Activated CD4-positive, alpha-beta T cell treated with anti-CD3 and anti-CD28 coated beads, Interleukin-2, amount 50 U/mL, for 16 hours (primary cell): ENCODE data around the gene ZNF618.
"Not testable (repeated sequence)": the region's sequence is repeated elsewhere in the genome, so short reads cannot be mapped to it uniquely, and the experiment has no call there.

Source experiments
- DNase-seq: peaks from one replicate; pipeline ENCODE4 v3.0.0-alpha.2; 2020

The ZNF618 gene

GRCh38 chr9:114027159-114027862 is 151.2 kb downstream of the ZNF618 start:
- DNase-seq, result no peak

GRCh38 chr9:114027863-114028465 is 151.9 kb downstream of the ZNF618 start:
- no peak for DNase-seq

DNA sequence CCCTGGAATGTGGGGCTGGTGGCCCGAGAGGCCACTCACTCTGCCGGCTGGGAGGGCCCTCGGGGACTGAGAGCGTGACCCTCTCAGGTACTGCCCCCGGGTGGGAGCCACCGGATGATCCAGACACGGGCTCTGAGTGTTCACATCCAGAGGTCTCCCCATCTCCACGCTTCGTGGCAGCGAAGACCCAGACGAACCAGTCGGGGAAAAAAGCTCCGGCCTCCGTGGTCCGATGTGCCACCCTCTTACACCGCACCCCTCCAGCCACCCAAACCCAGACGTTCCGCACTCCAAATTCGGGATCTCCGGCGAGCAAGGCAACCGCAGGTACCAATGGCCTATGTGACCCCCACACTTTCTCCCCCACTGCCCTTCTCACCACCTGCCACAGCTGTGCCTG is 152.5 kb downstream of the ZNF618 start:
- DNase-seq, result no peak

DNA sequence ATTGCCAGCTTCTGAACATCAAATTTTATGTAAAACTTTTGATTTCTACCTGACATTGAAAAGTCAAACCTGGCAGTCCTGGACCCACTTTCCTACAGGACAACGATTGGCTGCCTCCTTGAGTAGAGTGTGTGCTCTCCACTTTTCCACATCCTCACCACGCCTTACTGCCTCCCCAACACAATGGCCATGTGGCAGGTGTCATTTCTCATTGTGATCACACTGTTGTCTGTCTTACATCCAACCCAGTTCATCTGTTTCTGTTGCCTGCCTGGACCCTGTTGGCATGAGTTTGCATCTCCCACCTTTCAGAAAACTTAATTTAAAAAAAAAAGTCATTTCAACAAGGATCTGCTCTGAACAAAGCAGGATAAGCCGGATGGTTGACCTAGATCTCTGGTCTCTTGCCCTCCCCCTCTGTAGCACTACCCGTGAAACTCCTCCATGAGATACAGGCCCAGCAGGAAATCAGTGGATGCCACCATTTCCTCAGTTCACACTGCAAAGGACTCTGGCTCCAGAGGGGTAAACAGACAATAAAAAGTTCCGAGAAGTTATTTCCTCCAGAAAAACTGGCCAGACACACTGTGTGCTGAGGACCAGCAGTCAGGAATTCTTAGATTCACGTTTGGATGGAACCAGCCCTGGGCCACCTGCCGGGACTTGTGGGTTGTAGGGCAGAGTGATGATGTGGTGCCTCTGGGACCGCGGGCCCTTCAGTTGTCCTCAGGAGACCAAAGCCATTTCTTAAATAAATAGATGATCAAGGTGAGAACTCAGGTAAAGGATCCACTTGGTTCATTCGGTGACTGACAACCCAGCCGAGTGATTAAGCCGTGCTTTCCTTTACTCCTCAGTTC is 153.4 kb downstream of the ZNF618 start:
- no peak for DNase-seq

- DNase-seq, result no peak
Observed at GRCh38 chr9:114030364-114030763, 154.3 kb downstream of the ZNF618 start.

GRCh38 chr9:114031037-114031630 is 155.0 kb downstream of the ZNF618 start:
- no peak for DNase-seq

DNA sequence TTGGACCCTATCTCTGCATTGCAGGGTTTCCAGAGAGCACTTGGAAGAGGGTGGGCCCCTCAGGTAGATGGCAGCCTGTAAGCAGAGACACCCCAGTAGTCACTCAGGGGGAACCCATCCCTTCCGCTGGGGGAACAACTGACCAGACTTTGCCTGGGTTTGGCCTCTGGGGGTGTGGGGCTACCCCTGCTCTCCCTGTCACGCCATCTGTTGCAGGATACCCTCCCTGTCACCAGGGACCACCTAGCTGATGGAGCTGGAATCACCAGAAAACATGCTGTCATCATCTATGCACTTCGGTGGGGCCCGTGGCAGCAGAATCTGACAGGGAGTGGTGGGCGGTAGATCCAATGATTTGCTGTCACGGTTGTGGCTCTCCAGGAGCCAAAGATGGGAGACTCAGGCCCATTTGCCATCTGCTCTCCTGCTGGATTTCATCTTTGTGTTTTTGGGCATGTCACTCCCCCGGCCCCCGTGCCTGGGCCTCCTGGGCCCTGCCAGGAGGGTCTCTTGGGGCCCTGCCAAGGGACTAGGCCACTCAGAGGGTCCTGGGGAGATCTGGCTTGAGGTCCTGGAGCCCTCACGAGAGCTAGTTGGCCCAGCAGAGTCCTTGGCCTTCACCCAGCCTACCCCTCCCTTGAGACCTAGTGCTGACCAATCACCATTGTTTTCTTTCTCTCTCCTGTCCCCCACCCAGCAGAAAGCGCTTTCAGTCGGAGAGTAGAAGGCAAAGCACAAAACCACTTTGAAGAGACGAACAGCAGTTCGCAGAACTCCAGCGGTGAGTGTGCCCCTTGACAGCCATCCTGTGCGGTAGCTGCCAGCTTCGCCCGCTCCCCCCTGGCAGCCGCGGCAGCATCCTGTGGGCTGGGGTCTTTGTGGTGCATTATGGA is 156.1 kb downstream of the ZNF618 start:
- DNase-seq, result no peak

- no peak for DNase-seq
Observed at GRCh38 chr9:114033397-114034103, 157.4 kb downstream of the ZNF618 start.

GRCh38 chr9:114034196-114034595 is 158.1 kb downstream of the ZNF618 start:
- DNase-seq, result no peak

GRCh38 chr9:114034661-114035062 is 158.6 kb downstream of the ZNF618 start:
- DNase-seq, result no peak

DNA sequence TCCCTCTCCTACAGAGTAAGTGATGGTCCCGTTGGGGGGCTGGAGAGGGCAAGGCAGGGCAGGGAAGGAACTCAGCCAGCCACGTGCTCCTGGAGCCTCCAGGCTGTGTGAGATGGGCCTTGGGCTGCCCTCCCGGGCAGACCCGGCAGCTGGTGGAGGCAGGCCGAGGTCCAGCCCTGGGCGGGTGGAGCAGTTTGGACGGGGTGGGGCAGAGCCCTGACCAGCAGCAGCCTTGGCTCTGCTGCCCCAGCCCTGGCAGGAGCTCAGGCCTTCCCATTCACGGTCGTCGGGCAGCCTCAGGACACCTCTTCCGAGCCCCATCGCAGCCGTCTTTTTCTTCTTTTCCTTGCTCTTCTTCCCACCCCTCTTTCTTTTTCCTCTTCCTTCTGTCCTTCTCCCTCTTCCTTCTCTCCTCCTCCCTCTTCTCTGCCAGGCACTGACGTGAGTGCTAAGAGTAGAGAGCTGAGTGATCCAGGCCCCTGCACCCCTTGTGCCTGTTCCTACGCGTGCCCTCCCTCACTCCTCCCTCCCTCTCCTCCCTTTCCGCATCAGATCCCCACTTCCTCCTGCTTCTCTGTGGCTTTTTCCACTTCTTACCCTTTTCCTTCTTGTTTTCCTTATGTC is 159.2 kb downstream of the ZNF618 start:
- DNase-seq, result no peak

GRCh38 chr9:114035845-114036801 is 160.0 kb downstream of the ZNF618 start:
- DNase-seq, result no peak

- DNase-seq, result no peak
Observed at GRCh38 chr9:114037249-114037648, 161.1 kb downstream of the ZNF618 start.

- DNase-seq, result no peak
Observed at GRCh38 chr9:114037961-114038723, 162.0 kb downstream of the ZNF618 start.

GRCh38 chr9:114038724-114039313 is 162.7 kb downstream of the ZNF618 start:
- DNase-seq, result no peak

GRCh38 chr9:114039484-114039883 is 163.4 kb downstream of the ZNF618 start:
- no peak for DNase-seq

- DNase-seq, result not testable (repeated sequence)
Observed at GRCh38 chr9:114043660-114044059, 167.6 kb downstream of the ZNF618 start.

DNA sequence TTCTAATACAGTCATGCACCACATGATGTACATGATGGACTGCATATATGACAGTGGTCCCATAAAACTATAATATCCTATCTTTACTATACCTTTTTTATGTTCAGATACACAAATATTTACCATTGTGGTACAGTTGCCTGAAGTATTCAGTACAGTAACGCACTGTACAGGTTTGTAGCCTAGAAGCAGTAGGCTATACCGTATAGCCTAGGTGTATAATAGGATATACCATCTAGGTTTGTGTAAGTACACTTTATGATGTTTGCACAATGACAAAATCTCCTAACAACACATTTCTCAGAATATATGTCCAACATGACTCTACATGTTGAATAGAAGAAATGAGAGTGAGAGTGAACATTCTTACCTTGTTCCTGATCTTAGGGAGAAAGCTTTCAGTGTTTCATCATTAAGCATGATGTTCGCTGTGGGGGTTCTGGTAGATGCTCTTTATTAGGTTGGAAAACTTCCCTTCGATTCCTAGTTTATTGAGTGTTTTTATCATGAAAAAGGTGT is 170.2 kb downstream of the ZNF618 start:
- DNase-seq, result no peak

- no peak for DNase-seq
Observed at GRCh38 chr9:114046875-114047274, 170.8 kb downstream of the ZNF618 start.
